HEK293T (cell line): Measurements from ENCODE around the gene MYH10.
"Not testable (repeated sequence)": the region's sequence is repeated elsewhere in the genome, so short reads cannot be mapped to it uniquely, and the experiment has no call there.

Experiments used
- BHLHE40 ChIP-seq: fragments of 450-650 bp; IDR thresholded peaks from 2 replicates; pipeline ENCODE4 v1.6.1; 2016; ENCODE audit warnings: mild to moderate bottlenecking, moderate library complexity, borderline replicate concordance
- ELF4 ChIP-seq: fragments of 450-650 bp; IDR thresholded peaks from 2 replicates; pipeline ENCODE4 v1.6.1; 2017; ENCODE audit warnings: antibody characterized with exemption
- FOXA1 ChIP-seq: fragments of 450-650 bp; IDR thresholded peaks from 2 replicates; pipeline ENCODE4 v1.6.1; 2016; ENCODE audit warnings: mild to moderate bottlenecking
- FOXK2 ChIP-seq: fragments of 450-650 bp; IDR thresholded peaks from 2 replicates; pipeline ENCODE4 v1.6.1; 2016; ENCODE audit warnings: mild to moderate bottlenecking
- FOXM1 ChIP-seq: fragments of 450-650 bp; IDR thresholded peaks from 2 replicates; pipeline ENCODE4 v1.6.1; 2017; ENCODE audit warnings: mild to moderate bottlenecking, borderline replicate concordance
- HDGF ChIP-seq: fragments of 450-650 bp; IDR thresholded peaks from 2 replicates; pipeline ENCODE4 v1.6.1; 2017; ENCODE audit warnings: antibody characterized with exemption, borderline replicate concordance
- L3MBTL2 ChIP-seq: fragments of 450-650 bp; conservative IDR thresholded peaks from 2 replicates; pipeline ENCODE4 v1.6.1; 2016; ENCODE audit warnings: mild to moderate bottlenecking
- LEF1 ChIP-seq: fragments of 450-650 bp; IDR thresholded peaks from 2 replicates; pipeline ENCODE4 v1.6.1; 2017; ENCODE audit warnings: mild to moderate bottlenecking, borderline replicate concordance
- NFRKB ChIP-seq: fragments of 450-650 bp; IDR thresholded peaks from 2 replicates; pipeline ENCODE4 v1.6.1; 2016; ENCODE audit warnings: mild to moderate bottlenecking, moderate library complexity
- PKNOX1 ChIP-seq: fragments of 450-650 bp; IDR thresholded peaks from 2 replicates; pipeline ENCODE4 v1.6.1; 2016
- SP1 ChIP-seq: fragments of 450-650 bp; IDR thresholded peaks from 2 replicates; pipeline ENCODE4 v1.6.1; 2017
- SUZ12 ChIP-seq: fragments of 450-650 bp; IDR thresholded peaks from 2 replicates; pipeline ENCODE4 v1.6.1; 2016; ENCODE audit warnings: mild to moderate bottlenecking
- TARDBP ChIP-seq: fragments of 450-650 bp; IDR thresholded peaks from 2 replicates; pipeline ENCODE4 v1.6.1; 2016
- ZNF384 ChIP-seq: fragments of 450-650 bp; IDR thresholded peaks from 2 replicates; pipeline ENCODE4 v1.6.1; 2016

DNA sequence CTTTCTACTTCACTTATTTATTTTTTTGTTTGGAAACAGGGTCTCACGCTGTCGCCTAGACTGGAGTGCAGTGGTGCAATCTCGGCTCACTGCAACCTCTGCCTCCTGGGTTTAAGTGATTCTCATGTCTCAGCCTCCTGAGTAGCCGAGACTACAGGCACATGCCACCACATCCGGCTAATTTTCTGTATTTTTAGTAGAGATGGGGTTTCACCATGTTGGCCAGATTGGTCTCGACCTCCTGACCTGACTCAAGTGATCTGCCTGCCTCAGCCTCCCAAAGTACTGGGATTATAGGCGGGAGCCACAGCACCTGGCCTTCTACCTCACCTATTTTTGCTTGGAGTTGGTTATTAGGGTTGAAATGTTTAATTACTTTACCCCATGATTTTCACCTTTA lies 90.5 kb downstream of the MYH10 start:
- not testable (repeated sequence) for TF ChIP-seq BHLHE40, LEF1, SUZ12, FOXM1, SP1, ELF4, TARDBP, FOXK2, ZNF384, FOXA1, NFRKB, HDGF, L3MBTL2, PKNOX1
